Immature natural killer cell (primary cell): ENCODE data around the gene RNF181. TPM values are rescaled to one million over a fixed set of nuclear protein-coding genes. Genes with fewer than 3 reads are reported as not detected.
"Not testable (repeated sequence)": the region's sequence is repeated elsewhere in the genome, so short reads cannot be mapped to it uniquely, and the experiment has no call there.

Experiments
- DNase-seq, 3 donors: peaks; one replicate each; pipeline ENCODE4 v3.0.0; 2022; ENCODE audit warnings: mixed read lengths in 1 of 3
- H3K27ac Mint-ChIP-seq, 6 donors: one replicate each; pipeline ENCODE4 v1.8.0; 2020; ENCODE audit warnings: mixed read lengths in 6 of 6, mild to moderate bottlenecking in 5 of 6, inconsistent platforms in 4 of 6, moderate library complexity in 3 of 6
- H3K27me3 Mint-ChIP-seq, 3 donors: one replicate each; pipeline ENCODE4 v1.8.0; 2020 to 2021; ENCODE audit warnings: low read depth in 3 of 3, mild to moderate bottlenecking in 3 of 3, mixed read lengths in 3 of 3, moderate library complexity in 3 of 3, inconsistent platforms in 1 of 3
- H3K36me3 Mint-ChIP-seq, 3 donors: one replicate each; pipeline ENCODE4 v1.8.0; 2020; ENCODE audit warnings: mixed read lengths in 3 of 3, inconsistent platforms in 2 of 3, mild to moderate bottlenecking in 2 of 3
- H3K4me1 Mint-ChIP-seq, 2 donors: one replicate each; pipeline ENCODE4 v1.8.0; 2020; ENCODE audit warnings: inconsistent platforms in 2 of 2, mild to moderate bottlenecking in 2 of 2, mixed read lengths in 2 of 2, moderate library complexity in 1 of 2
- H3K4me3 Mint-ChIP-seq, 5 donors: one replicate each; pipeline ENCODE4 v1.8.0; 2020; ENCODE audit warnings: mild to moderate bottlenecking in 5 of 5, mixed read lengths in 5 of 5, inconsistent platforms in 3 of 5, moderate library complexity in 3 of 5
- H3K9me3 Mint-ChIP-seq, 6 donors: one replicate each; pipeline ENCODE4 v1.8.0; 2020; ENCODE audit warnings: mild to moderate bottlenecking in 6 of 6, mixed read lengths in 6 of 6, inconsistent platforms in 4 of 6, moderate library complexity in 3 of 6
- polyA plus RNA-seq, 3 donors: library from polyadenylated mRNA; unstranded; fragments of 300-500 nt; fragmentation: Illumina TruSeq; gene quantifications; one replicate each; pipeline ENCODE4 v1.2.3, GENCODE V29; 2021

RNF181 gene
- polyA plus RNA-seq, 3 donors from 2014 or later, result 224 to 326 (median 256) TPM

- not testable (repeated sequence) for H3K9me3 Mint-ChIP-seq, DNase-seq, H3K27me3 Mint-ChIP-seq
- Mint-ChIP-seq H3K4me3 (peak overlapping the region in 2 of 5 donors; percentile 41 to 89), H3K27ac (peak overlapping the region in 3 of 6 donors; percentile 39 to 79 (median 50)), H3K4me1 (peaks cover 28 to 51% of the 10 kb centered on the region in 2 donors), H3K36me3 (peaks cover 0 to 15% (median 0%) of the 10 kb centered on the region in 3 donors)
Observed at GRCh38 chr2:85604133-85604444, 8.5 kb downstream of the RNF181 start.

- H3K27ac Mint-ChIP-seq, result peak overlapping the region in 1 of 6 donors; percentile 14
- H3K4me3 Mint-ChIP-seq, result peak overlapping the region in 2 of 5 donors; percentile 1 to 9
Observed at GRCh38 chr2:85604568-85605339, 9.2 kb downstream of the RNF181 start.

GRCh38 chr2:85605406-85606115, 10.0 kb downstream of the RNF181 start:
- no peak for DNase-seq
- Mint-ChIP-seq H3K9me3 (no peaks in the 10 kb centered on the region), H3K36me3 (peaks cover 0 to 16% (median 0%) of the 10 kb centered on the region in 3 donors), H3K27me3 (peaks cover 0 to 8% (median 5%) of the 10 kb centered on the region in 3 donors), H3K4me1 (peaks cover 37 to 63% of the 10 kb centered on the region in 2 donors), H3K27ac (peak overlapping the region in 2 of 6 donors; percentile 49 to 55), H3K4me3 (no peak overlapping the region)

More at GRCh38 chr2:85604568-85605339, 9.2 kb downstream of the RNF181 start:
- Mint-ChIP-seq H3K4me1 (peaks cover 32 to 56% of the 10 kb centered on the region in 2 donors), H3K27me3 (peaks cover 0 to 8% (median 5%) of the 10 kb centered on the region in 3 donors), H3K9me3 (no peaks in the 10 kb centered on the region), H3K36me3 (peaks cover 0 to 16% (median 0%) of the 10 kb centered on the region in 3 donors)
- DNase-seq, result no peak

- Mint-ChIP-seq H3K27ac (peak overlapping the region in 1 of 6 donors; percentile 55), H3K9me3 (no peaks in the 10 kb centered on the region), H3K27me3 (peaks cover 0 to 8% (median 5%) of the 10 kb centered on the region in 3 donors), H3K4me1 (peaks cover 39 to 65% of the 10 kb centered on the region in 2 donors), H3K36me3 (peaks cover 0 to 16% (median 0%) of the 10 kb centered on the region in 3 donors), H3K4me3 (no peak overlapping the region)
- DNase-seq, result no peak
Observed at GRCh38 chr2:85606116-85606455, 10.5 kb downstream of the RNF181 start.

DNA sequence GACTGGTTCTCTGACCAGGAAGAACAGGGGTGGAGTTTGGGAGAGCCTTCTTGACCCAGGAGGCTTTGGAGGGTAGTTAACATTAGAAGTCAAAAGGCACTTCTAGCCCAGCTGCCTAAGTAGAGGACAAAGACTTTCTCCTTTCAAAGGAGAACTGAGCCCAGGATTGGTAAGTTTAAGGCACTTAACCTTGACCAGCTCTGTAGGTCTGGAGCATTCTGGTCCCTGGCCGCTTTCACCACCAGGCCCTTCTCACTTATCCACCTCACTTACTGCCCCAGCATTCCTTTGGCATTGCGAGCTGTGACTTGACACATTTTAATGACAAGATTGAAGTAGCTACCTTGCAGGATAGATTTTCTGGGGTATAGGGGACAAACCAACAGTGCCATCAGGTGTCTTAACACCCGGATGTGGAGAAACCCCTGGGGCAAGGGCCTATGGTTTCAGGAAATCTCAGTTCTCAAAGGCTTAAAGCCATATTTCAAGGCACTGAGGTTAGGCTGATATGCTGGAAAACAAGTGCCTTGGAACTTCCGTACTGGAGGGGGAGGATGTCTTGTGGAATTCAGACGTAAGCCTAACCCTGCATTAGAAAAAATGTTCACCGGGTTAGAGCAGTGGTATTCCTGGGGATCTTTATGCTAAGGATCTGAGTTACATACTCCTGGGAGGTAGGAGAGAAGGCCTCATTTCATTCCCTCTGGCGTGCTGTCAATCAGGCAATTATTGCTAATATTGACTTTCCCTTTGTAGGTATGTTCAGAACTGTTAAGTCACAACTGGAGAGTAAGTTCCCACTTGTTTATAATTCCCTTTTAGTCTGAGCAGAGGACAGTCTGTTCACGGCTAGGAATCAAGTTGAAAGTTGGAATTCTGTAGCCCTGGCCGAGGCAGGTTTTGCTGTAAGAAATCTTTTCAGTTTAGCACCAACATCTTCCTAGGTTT, 12.0 kb downstream of the RNF181 start:
- H3K4me1 Mint-ChIP-seq, result peaks cover 40 to 73% of the 10 kb centered on the region in 2 donors
- no peaks in the 10 kb centered on the region for H3K9me3 Mint-ChIP-seq
- peak overlapping the region in 3 of 6 donors; percentile 13 to 73 (median 22) for H3K27ac Mint-ChIP-seq
- peaks cover 0 to 16% (median 0%) of the 10 kb centered on the region in 3 donors for H3K36me3 Mint-ChIP-seq
- no peak for DNase-seq
- no peak overlapping the region for H3K4me3 Mint-ChIP-seq
- peaks cover 4 to 11% (median 5%) of the 10 kb centered on the region in 3 donors for H3K27me3 Mint-ChIP-seq

DNA sequence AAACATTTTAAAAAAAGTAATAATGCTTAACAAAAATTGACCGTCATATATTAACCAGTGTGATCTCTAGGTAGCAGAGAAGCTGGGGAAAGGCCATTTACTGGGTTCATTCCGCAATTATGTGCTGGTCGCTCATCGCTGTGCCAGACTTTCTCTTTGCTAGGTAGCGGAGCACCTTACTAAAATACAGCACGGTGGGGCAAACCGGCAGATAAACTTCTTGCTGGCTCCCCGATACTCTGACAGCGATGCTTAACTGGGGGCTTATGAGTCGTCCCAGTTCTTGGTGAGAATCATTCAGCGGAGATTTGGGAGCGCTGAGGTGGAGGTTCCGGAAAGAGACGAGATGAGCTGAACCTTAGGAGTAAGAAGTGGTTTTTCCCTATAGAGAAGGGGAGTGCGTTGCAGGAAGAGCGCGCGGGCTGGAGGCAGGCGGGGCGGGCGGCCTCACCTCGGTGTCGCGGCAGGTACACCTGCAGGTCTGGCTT, 15.7 kb downstream of the RNF181 start:
- peak overlapping the region; percentile 94 to 99 (median 98) for H3K4me3 Mint-ChIP-seq
- no peak for DNase-seq
- peaks cover 6 to 14% (median 10%) of the 10 kb centered on the region in 3 donors for H3K27me3 Mint-ChIP-seq
- no peaks in the 10 kb centered on the region for H3K9me3 Mint-ChIP-seq
- H3K4me1 Mint-ChIP-seq, result peaks cover 36 to 47% of the 10 kb centered on the region in 2 donors
- H3K27ac Mint-ChIP-seq, result peak overlapping the region; percentile 85 to 97 (median 92)
- peaks cover 0 to 16% (median 0%) of the 10 kb centered on the region in 3 donors for H3K36me3 Mint-ChIP-seq

DNA sequence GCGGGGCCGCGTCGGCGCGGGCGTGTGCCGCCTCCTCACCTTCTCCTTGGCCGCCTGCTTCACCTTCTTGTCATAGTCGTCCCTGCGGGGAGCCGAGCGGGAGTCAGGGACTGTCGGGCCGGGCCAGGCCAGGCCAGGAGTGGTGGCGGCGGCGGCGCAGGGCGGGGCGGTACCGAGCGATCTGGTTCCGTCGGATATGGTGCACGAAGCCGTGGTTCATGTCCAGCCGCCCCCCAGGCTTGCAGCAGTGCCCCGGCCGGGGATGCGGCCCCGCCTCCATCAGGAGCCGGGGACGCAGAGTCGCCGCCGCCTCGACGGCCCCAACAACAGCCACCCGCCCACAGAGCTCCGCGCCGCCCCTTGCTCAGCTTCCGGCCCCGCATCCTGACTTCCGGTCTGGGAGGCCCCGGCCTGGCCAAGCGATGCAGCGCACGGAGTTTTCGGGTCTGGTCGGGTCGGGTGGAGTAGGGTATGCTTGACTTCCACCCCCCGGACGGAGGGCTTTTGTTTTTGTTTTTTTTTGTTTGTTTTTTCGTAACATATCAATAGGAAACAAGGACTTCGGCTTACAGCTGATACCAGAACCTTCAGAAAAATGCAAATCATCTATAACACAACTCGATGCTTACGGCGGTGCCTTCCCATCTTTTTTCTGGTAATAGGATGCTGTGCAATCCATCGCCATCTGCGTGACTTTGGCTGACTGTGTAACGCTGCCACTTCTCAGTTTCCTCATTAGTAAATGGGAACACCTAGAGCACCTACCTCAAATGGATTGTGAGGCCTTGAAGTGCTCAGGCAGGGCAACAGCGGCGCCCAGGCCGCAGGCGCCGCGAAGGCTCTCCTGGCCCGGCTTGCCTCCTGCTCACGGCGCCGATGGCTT, 16.4 kb downstream of the RNF181 start, which contains the start of gene C2orf68:
C2orf68 (minus strand) TSS at position 362 of the 883 bp plus-strand sequence; CDS start at position 280, 82 bp downstream.
- Mint-ChIP-seq H3K4me1 (peaks cover 40 to 47% of the 10 kb centered on the region in 2 donors), H3K36me3 (peaks cover 0 to 16% (median 0%) of the 10 kb centered on the region in 3 donors), H3K27me3 (peaks cover 6 to 16% (median 14%) of the 10 kb centered on the region in 3 donors)

GRCh38 chr2:85613717-85614515, 18.4 kb downstream of the RNF181 start:
- Mint-ChIP-seq H3K4me1 (peaks cover 46 to 50% of the 10 kb centered on the region in 2 donors), H3K27ac (peak overlapping the region in 3 of 6 donors; percentile 19 to 49 (median 36)), H3K9me3 (no peaks in the 10 kb centered on the region), H3K4me3 (peak overlapping the region in 4 of 5 donors; percentile 41 to 69 (median 50)), H3K36me3 (peaks cover 0 to 5% (median 0%) of the 10 kb centered on the region in 3 donors), H3K27me3 (peaks cover 6 to 16% (median 12%) of the 10 kb centered on the region in 3 donors)
- no peak for DNase-seq

More for the DNA sequence above, 16.4 kb downstream of the RNF181 start, which contains the start of gene C2orf68:
- peak; percentile 84 to 87 (median 86) for DNase-seq
- Mint-ChIP-seq H3K9me3 (no peaks in the 10 kb centered on the region), H3K27ac (peak within 1 kb of the TSS; percentile 85 to 97 (median 92)), H3K4me3 (peak within 1 kb of the TSS; percentile 94 to 99 (median 98))

GRCh38 chr2:85614757-85615156, 19.2 kb downstream of the RNF181 start:
- DNase-seq, H3K9me3 Mint-ChIP-seq, H3K36me3 Mint-ChIP-seq: not testable (repeated sequence)
- Mint-ChIP-seq H3K4me3 (peak overlapping the region in 2 of 5 donors; percentile 24 to 43), H3K27me3 (peaks cover 6 to 16% (median 12%) of the 10 kb centered on the region in 3 donors), H3K4me1 (peaks cover 44 to 49% of the 10 kb centered on the region in 2 donors), H3K27ac (peak overlapping the region in 1 of 6 donors; percentile 59)

GRCh38 chr2:85615413-85615728, 19.8 kb downstream of the RNF181 start:
- peaks cover 0 to 4% (median 0%) of the 10 kb centered on the region in 3 donors for H3K36me3 Mint-ChIP-seq
- no peak for DNase-seq

DNA sequence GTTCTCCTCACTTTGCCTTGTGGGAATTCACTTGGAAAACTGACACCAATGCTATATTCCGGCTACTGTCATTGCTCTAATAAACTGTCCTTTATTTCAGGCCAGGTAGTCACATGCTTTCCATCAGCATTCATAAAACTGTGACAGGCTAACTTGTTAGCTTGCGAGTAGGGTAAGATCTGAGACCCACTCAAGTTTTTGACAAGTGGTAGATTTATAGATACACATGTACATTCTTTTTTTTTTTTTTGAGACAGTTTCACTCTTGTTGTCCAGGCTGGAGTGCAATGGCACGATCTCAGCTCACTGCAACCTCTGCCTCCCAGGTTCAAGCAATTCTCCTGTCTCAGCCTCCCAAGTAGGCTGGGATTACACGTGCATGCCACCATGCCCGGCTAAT, 22.2 kb downstream of the RNF181 start:
- H3K9me3 Mint-ChIP-seq, DNase-seq: not testable (repeated sequence)
- Mint-ChIP-seq H3K4me3 (peak overlapping the region in 4 of 5 donors; percentile 93 to 98 (median 96)), H3K4me1 (peaks cover 22 to 33% of the 10 kb centered on the region in 2 donors), H3K36me3 (peaks cover 5 to 14% (median 7%) of the 10 kb centered on the region in 3 donors), H3K27ac (peak overlapping the region in 2 of 6 donors; percentile 23 to 95), H3K27me3 (peaks cover 5 to 11% (median 6%) of the 10 kb centered on the region in 3 donors)

More at GRCh38 chr2:85615413-85615728, 19.8 kb downstream of the RNF181 start:
- Mint-ChIP-seq H3K4me3 (peak overlapping the region in 4 of 5 donors; percentile 45 to 98 (median 73)), H3K4me1 (peaks cover 39 to 45% of the 10 kb centered on the region in 2 donors), H3K27me3 (peaks cover 6 to 16% (median 12%) of the 10 kb centered on the region in 3 donors), H3K9me3 (no peaks in the 10 kb centered on the region), H3K27ac (peak overlapping the region in 3 of 6 donors; percentile 90 to 95 (median 93))
